ENCODE results near the gene TRIM48.
"Not testable (repeated sequence)": the region's sequence is repeated elsewhere in the genome, so short reads cannot be mapped to it uniquely, and the experiment has no call there.

Gene TRIM48, protein sequence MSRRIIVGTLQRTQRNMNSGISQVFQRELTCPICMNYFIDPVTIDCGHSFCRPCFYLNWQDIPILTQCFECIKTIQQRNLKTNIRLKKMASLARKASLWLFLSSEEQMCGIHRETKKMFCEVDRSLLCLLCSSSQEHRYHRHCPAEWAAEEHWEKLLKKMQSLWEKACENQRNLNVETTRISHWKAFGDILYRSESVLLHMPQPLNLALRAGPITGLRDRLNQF

DNA sequence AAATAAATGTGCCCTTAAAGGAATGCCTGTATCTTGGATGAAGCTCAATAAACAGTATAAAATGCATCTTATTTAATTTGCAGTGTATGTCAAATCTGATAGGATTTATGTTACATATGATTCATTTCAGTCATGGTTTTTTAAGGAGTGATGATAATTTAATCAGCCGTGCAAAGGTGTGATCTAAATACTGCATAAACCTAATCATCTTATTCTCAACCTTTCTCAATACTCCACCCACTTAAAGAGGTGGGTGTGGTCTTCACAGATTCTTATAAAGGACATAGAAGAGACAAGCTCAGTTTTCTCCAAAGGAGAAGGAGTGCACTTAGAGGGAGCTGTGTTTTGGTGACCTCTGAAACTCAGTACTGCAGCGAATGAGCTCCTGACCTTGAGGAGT is at the start of gene TRIM48:
Gene TRIM48, plus strand, starts transcription at position 301 of the 400 bp plus-strand sequence. CDS start 113 bp downstream, outside the sequence.
- not testable (repeated sequence) for DNase-seq

DNA sequence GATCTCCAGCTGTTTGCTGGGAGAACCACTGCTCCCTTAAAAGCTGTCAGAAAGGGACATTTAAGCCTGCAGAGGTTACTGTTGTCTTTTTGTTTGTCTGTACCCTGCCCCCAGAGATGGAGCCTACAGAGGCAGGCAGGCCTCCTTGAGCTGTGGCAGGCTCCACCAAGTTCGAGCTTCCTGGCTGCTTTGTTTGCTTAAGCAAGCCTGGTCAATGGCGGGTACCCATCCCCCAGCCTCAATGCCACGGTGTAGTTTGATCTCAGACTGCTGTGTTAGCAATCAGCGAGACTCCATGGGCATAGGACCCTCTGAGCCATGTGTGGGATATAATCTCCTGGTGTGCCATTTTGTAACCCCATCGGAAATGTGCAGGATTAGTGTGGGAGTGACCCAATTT is 23.6 kb upstream of the TRIM48 start:
- DNase-seq: not testable (repeated sequence)

DNA sequence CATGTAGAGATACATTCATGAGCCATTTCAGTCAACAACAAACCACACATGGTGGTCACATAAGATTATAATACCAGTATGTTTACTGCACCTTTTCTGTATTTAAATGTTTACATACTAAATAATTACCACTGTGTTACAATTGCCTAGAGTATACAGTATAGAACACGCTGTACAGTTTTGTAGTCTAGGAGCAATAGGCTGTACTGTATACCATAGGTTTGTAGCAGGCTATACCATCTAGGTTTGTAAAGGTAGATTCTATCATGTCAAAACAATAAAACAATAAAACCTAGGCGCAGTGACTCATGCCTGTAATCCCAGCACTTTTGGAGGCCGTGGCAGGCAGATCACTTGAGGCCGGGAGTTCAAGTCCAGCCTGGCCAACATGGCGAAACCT is 1.1 kb downstream of the TRIM48 start:
- no peak for DNase-seq
